ENCODE data around the gene SLC1A3.
"Not testable (repeated sequence)": the region's sequence is repeated elsewhere in the genome, so short reads cannot be mapped to it uniquely, and the experiment has no call there.

SLC1A3 gene

GRCh38 chr5:36630201-36631145, 24.1 kb downstream of the SLC1A3 start:
- DNase-seq (ENCODE audit: low read depth in 2 of 2) = no peak

DNA sequence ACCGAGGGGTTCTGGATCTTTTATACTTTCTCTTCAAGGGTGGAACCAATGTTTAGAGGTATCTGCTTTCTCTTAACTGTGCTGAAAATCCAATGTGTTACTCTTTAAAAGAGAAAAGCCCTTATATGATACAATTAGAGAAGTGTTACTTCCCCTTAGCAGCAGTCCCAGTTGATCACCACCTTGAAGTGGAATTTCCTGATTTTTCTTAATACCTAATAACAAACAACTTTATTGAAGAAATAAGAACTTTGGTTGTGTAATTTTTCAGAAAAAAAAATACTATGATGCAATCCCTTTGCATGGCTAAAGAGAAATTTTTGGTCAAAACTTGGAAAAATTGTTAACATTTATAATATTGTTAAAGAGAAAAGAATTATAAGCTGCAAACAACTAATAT, 24.7 kb downstream of the SLC1A3 start:
- no peak for DNase-seq (ENCODE audit: low read depth in 2 of 2)

DNA sequence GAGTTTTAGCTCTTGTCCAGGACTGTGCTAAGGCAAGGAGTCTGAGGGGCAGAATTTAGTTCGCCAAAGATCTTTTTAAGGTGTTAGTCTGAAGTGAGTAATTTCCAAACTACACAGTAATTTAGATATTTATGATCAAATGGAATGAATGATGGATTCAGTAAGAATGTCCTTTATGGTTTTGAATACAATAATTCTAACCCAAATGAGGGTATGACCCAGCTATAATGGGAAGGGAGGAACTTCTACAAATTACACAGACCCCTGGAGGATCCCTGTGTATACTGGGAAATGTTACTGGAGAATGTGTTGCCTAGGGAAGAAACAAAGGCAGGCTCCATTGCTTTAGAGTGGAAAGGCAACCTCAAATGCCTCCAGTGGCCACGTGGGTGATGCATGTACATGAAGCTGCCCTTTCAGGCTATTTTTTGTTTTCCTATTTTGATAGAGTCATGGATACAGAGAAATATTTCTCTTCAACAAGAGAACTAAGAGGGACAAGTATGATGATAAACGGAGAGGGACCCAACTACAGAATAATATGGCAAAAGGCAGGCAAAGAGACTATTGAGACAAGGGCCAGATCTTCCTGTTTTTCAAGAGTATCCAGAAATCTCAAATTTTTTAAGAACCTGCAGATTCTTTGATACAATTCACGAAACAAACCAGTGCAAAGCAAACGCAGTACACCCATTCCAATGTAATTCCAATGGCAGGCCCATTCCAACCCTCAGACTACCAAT, 25.4 kb downstream of the SLC1A3 start:
- no peak for DNase-seq (ENCODE audit: low read depth in 2 of 2)

- no peak for DNase-seq (ENCODE audit: low read depth in 2 of 2)
These were observed 25.9 kb downstream of the SLC1A3 start for GRCh38 chr5:36632363-36632664.

- DNase-seq (ENCODE audit: low read depth in 2 of 2) = no peak
These were observed 29.4 kb downstream of the SLC1A3 start for GRCh38 chr5:36635721-36636390.

- DNase-seq (ENCODE audit: low read depth in 2 of 2) = no peak
These were observed 30.7 kb downstream of the SLC1A3 start for GRCh38 chr5:36637101-36637500.

DNA sequence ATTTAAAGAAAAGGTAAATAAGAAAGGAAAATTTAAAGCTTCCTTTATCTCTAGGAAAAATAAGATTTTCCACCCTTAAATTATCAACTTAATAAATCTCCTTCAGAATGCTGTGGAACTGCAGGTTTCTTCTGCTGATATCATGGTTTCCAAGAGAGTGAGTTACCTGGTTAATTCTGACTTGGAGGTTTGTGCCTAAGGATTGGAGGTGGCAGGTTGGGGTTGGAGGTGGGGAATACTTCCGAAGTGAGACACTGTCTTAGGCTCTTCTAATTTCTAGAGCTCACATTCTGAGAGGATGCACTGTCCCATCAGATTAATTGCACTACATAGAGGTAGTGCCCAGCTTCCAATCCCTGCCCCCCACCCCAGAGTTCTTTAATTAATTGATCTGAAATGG, 31.1 kb downstream of the SLC1A3 start:
- DNase-seq (ENCODE audit: low read depth in 2 of 2) = no peak

GRCh38 chr5:36638056-36638455, 31.6 kb downstream of the SLC1A3 start:
- DNase-seq (ENCODE audit: low read depth in 2 of 2) = no peak

GRCh38 chr5:36640949-36641348, 34.5 kb downstream of the SLC1A3 start:
- no peak for DNase-seq (ENCODE audit: low read depth in 2 of 2)

DNA sequence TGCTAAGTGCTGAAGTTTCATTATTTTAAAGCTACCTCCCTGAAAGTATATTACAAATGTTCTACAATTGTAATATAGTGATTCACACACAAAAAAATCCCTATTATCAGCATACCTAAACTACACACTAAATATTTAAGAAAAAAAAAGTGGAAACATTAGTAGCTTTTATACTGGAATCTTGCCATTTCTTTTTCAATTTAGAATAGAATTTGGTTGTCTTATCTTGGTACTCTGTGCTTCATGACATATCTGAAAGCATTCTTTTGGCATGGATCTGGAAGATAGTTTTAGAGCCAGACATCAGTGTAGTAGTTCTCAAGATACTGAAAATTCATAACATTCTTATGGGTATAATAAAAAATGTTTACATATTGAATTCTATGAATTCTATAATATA, 35.0 kb downstream of the SLC1A3 start:
- DNase-seq (ENCODE audit: low read depth in 2 of 2) = no peak

DNA sequence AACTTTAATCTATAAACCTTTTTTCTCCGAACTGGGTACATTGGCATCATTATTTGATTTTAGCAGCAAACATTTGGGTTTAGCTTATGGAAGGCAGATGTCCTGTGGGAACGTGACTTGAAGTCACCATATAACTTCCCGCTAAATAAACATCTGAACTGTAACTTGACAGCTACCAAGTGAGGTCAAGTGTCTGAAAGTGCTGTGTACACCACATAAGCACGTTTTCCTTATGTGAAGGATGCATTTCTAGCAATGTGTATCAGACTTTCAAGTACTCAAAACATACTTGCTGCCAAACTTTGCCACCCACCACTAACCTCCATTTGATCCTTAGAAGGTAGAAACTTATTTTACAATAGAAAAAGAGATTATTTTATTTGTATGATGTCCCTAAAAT, 35.7 kb downstream of the SLC1A3 start:
- DNase-seq (ENCODE audit: low read depth in 2 of 2) = no peak

GRCh38 chr5:36643162-36643561, 36.8 kb downstream of the SLC1A3 start:
- no peak for DNase-seq (ENCODE audit: low read depth in 2 of 2)

DNA sequence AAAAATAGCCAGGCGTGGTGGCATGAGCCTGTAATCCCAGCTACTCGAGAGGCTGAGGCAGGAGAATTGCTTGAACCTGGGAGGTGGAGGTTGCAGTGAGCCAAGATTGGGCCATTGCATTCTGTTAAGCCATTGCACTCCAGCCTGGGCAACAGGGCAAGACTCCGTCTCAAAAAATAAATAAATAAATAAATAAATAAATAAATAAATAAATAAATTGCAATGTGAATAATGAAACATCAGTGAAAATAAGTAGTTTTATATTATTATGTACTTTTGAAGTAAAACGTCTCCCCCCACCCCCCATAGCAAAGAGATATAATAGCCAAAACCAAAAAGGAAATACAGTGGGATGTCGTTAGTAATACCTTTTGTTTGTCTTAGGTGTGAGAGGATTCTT, 37.4 kb downstream of the SLC1A3 start:
- DNase-seq (ENCODE audit: low read depth in 2 of 2) = not testable (repeated sequence)

DNA sequence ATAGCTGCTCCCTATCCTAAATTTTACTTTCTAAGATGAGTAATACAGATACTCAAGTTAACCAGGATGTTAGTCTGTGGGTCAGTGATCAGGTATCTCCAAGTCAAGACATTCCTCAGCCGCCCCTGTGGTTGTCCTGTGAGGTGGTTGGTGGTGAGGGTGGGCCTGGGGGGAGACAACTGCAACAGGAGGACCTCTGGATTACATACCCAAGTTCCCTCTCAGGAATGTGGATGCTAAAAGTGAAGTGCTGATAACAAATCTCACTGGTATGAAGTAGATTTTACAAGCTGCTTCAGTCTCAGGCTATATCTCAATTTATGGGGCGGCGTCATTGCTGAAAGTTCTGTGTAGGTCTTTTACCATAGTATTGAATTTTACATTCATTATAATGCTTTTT, 38.3 kb downstream of the SLC1A3 start:
- no peak for DNase-seq (ENCODE audit: low read depth in 2 of 2)

DNA sequence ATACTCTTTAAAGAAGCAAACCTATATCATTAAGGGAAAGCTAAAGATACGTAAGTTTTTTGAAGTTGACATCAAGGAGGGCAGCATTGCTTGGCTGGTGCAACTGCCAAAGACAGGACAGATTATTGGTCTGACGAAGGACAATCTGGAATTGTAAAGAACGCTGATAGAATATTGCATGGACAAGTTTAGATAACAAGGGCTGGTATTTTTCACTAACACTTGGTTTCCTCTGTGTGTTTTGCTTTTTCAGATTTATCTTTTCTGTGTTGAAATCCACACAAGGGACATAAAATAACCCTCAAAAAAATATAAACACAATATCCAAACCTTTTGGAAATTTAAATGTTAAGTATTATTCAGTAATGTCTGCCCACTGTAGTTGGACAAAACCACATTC, 39.7 kb downstream of the SLC1A3 start:
- DNase-seq (ENCODE audit: low read depth in 2 of 2) = no peak

GRCh38 chr5:36646507-36647023, 40.2 kb downstream of the SLC1A3 start:
- DNase-seq (ENCODE audit: low read depth in 2 of 2) = no peak

GRCh38 chr5:36647046-36647445, 40.6 kb downstream of the SLC1A3 start:
- no peak for DNase-seq (ENCODE audit: low read depth in 2 of 2)

DNA sequence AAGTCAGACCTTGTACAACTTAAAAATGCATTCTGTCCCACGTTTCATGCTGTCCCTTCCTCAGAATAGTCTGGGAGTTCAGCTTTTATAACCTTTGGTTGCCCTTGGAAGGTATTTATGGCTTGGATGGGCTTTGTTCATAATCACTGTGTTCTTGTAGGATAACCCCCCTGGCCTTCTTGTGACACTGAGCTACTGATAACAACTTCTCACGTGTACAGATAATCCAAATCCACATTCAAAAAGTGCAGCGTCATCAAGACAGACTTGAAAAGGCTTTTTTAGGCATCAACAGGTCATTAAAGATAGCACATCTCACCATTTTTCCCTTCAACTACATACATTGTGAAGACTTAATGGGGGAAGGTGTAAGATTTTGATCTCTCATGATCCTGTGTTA, 42.0 kb downstream of the SLC1A3 start:
- DNase-seq (ENCODE audit: low read depth in 2 of 2) = no peak

GRCh38 chr5:36651761-36652685, 45.6 kb downstream of the SLC1A3 start:
- no peak for DNase-seq (ENCODE audit: low read depth in 2 of 2)

GRCh38 chr5:36653044-36653705, 46.8 kb downstream of the SLC1A3 start:
- DNase-seq (ENCODE audit: low read depth in 2 of 2) = no peak

DNA sequence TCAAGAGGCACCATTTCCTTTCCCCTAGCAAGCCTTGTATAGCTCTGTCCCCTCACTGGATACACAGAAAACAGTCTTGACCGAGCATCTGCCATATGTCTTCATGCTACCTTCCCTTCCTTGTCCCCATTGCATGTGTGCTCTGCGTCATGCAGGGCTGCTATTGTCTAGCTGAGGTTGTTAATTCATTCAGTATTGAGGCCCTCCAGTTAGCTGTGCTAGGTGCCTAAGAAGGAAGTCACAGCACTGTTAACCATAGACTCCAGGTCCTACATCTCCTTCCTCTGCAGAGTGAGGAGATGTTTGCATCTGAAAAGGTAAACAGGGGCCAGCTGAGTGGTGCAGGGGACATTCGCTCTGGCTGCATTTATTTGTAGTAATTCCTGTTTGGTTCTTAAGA, 48.2 kb downstream of the SLC1A3 start:
- no peak for DNase-seq (ENCODE audit: low read depth in 2 of 2)
